Stimulated activated CD8-positive, alpha-beta memory T cell treated with anti-CD3 and anti-CD28 coated beads, Interleukin-7, amount 100 ng/mL, for 4 hours (primary cell): ENCODE data around the gene TBC1D22A.
"Not testable (repeated sequence)": the region's sequence is repeated elsewhere in the genome, so short reads cannot be mapped to it uniquely, and the experiment has no call there.

Experiments
- DNase-seq, 2 donors: peaks; one replicate each; pipeline ENCODE4 v3.0.0-alpha.2; 2020; ENCODE audit warnings: low read depth in 2 of 2

TBC1D22A gene

GRCh38 chr22:47045691-47046410 lies 283.4 kb downstream of the TBC1D22A start:
- no peak for DNase-seq

- DNase-seq, result no peak
Observed at GRCh38 chr22:47046411-47047065, 284.1 kb downstream of the TBC1D22A start.

DNA sequence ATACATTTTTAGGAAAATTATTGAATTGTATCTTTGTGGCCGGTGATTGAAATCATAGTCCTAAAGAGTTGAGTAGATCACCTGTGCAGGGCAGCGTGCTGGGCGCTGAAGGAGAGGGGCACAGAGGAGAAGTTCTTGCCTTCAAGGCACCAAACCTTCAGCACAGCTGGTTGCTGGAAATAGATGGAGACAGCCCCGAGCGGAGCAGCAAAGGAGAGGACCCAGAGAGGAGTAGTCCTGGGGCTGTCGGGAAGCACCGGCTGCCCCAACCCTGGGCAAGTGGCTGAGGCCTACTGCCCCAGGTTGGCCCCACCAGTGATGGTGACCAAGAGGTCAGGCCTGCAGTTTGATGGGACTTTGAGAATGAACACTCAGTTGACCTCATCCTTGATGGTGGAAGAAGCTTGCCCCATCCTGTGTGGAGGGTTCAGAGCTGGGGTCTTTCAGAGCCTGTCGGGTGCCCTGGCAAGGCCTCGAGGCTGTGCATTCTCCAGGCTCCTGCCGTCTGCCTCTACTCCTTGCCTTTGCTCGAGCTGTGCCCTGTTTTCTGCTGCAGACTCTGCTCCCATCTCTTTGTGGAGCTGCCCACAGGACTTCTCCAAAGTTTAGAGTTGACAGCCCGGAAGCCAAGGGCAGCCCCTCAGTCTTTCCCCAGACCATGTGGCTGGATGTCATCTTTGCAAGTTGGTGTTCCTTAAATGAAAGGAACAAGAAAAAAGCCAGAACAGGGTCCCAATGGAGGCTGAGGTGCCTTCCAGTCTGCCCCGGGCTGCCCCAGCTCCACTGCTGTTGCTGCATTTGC lies 285.1 kb downstream of the TBC1D22A start:
- no peak for DNase-seq

- no peak for DNase-seq
Observed at GRCh38 chr22:47048123-47049077, 285.9 kb downstream of the TBC1D22A start.

DNA sequence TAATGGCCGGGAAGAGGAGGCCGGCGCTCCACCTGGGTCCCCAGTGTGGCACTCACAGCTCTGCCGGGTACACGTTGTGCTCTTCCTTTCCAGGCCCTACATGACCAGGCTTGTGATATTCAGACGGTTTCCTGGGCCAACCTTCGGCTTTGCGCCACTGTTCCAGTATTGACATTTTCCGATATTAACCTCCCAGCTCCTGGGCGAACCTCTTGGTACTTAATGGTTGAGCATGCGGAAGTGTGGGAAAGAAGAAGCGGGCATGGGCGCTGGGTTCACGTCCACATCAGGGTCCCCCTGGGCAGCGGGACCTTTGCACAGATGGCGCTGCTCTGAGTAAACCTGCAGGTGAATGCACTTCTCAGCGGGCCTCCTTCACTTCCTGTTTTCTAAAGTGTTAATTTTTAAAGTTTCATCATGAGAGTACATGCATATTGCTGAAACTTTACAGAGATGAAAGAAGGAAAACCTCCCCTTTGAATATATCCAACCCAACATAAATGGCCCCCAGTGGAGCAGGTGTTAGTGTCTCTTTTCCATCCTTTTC lies 286.7 kb downstream of the TBC1D22A start:
- no peak for DNase-seq

DNA sequence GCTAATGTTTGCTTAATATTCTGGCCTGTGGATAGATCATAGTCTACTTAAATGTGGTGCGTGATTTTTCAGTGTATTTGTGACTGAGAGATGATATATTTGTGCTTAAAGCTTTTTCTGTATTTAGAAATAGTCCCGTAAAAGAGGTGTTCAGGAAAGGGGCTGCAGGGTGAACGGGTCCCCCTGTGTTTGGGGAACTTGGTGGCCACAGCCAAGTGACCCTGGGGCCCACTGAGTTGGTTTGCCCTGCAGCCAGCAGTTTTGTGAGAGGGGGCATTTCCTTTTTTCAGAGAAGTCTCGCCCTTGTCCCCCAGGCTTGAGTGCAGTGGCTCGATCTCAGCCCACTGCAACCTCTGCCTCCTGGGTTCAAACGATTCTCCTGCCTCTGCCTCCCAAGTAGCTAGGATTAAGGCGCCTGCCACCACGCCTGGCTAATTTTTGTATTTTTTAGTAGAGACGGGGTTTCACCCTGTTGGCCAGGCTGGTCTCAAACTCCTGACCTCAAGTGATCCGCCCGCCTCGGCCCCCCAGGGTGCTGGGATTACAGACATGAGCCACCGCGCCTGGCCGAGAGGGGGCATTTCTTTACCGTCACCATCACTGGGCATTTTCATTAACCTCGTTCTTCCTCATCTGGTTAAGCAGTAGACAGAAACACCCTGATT lies 287.4 kb downstream of the TBC1D22A start:
- not testable (repeated sequence) for DNase-seq

- DNase-seq, result no peak
Observed at GRCh38 chr22:47050401-47051051, 288.1 kb downstream of the TBC1D22A start.

DNA sequence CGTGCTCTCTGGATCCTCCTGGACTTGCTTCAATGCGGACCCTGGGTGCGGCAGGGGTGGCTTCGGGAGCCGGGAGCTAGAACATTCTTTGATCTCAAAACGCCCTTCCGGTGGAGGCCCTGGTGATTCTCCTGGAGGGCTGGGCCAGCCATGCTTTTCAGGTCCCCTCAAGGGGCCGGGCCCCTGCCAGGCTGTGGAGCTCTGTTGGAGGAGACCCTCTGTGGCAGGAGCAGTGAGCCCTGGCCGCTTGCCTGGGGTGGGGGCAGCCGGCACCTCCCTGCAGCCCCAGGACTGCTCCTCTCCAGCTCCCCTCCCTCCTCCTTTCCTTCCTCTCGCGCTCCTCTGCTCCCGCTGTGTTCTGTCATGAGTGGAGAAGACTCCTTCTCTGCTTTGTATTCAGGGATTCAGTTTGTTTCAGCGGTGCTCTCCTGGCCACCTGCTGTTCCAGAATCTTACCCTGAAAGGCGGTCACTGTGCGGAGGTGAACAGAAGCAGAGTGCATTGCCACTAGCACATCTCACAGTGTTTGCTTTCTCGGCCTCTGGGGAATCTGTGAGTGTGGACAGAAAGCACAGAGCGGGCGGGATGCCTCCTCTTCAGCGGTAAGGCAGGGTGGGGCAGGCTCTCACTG lies 289.1 kb downstream of the TBC1D22A start:
- DNase-seq, result no peak

DNA sequence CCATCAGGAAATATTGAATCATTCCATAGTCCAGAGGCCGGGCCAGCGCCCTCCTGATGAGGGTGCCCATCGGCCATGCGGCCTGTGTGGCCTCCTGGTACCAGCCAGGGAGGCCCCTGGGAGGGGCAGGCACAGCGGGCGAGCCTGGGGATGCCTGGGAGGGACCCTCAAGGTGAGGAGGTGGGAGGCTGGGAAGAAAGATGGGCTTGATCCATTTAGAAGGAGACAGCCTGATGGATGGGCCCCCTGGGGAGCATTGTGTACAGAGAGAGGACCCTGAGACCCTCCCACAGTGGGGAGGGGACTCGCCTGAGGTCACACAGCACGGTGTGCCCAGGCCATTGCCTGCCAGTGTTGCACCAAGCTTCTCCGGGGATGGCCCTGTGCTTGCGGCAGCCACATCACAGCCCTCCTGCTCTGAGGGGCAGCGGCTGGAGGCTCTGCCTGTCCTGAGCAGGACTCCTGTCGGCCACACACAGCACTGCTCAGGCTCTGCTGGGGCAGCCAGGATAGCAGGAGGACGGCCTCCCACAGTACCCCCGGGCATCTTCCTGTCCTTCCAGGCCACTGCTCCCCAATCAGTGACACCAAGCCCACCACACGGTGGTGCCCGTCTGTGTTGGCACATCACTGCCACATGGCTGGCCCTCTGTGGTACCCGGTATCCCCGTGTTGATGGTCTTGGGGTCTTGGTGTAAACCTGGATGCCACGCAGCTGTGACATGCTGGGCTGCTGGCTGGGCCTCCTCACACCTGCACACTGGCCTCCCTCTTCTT lies 290.0 kb downstream of the TBC1D22A start:
- no peak for DNase-seq

DNA sequence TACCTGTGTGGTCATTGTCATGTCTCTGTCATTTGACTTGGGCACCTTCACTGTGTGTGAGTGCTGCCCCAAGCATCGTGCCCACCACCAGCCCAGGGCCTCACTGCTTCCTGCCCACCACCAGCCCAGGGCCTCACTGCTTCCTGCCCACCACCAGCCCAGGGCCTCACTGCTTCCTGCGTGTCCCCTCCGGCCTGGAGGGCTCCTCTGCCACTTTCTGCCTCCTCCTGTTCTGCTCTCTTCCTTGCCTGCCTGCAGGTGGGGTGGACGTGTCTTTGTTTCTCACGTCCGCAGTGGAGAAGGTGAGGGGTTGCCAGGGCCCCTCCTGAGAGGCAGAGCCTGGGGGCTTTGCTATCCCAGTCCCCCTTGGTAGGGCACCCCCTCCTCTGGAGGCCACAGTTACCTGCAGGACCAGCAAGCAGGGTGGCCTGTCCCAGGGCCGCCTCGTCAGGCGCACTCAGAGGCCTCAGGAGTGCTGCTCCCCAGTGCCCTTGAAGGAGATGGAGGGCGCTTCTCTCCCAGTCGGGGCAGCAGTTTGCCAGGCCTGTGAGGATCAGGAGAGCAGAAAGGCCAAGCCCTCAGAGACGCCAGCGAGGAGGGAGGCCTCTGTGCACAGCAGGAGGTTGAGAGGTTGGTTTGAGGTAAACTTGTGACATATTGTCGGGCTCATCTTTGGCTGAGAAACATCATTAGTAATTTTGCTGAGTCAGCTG lies 290.7 kb downstream of the TBC1D22A start:
- no peak for DNase-seq

DNA sequence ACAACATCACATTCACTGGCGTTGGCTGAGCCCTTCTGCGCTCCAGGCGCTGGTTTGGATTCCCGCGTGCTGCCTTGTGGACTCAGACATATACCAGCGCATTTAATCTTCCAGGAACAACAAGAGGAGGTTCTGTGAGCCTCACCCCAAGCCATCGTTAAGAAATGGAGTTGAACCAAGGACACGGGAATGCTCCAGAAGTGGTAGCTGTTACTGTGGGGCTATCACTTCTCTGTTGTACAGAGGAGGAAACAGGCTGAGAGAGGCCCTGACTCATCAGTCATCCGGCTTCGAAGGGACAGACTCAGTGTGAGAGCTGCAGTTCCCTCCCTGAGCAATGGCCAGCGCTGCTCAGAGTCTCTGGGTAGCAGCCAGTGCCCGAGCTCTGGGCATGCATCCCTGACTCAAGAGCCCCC lies 291.3 kb downstream of the TBC1D22A start:
- DNase-seq, result no peak

- no peak for DNase-seq
Observed at GRCh38 chr22:47054231-47055072, 292.0 kb downstream of the TBC1D22A start.

- no peak for DNase-seq
Observed at GRCh38 chr22:47055073-47055355, 292.6 kb downstream of the TBC1D22A start.

DNA sequence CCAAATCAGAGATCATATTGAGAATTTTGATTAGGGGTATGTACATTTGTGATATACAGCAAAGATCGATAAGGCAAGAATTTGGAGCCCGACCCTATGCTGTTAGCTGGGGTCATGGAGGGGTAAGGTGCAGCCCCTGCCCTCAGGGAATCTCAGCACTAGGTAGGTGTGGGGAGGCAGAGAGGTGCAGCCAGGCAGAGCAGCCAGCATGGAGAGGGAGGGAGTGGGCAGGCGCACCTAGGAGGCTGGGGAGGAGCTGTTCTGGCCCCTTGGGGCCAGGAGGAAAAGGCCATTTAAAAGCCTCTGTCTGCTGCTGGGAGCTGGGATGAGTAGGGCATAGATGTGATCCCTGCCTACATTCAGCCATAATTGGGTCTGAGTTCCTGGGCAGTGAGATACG lies 293.0 kb downstream of the TBC1D22A start:
- DNase-seq, result no peak

DNA sequence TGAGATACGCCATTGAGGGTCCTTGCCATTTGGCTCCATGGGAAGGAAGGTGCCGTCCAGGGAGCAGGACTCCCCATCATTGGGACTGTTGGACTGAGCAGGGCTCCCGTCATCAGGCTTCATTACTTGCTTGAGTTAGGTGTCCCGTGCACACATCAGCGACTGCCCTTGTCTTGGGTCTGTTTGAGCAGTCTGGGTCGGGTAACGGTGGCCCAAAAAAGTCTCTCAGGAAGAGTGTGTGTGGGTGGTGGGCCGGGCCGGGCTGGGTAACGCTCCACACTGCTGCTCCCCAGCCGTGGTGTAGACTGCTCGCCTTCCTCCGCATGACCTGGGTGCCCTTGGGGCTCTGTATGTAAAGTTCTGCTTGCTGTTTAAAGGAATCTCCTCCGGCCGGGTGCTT lies 293.5 kb downstream of the TBC1D22A start:
- no peak for DNase-seq

DNA sequence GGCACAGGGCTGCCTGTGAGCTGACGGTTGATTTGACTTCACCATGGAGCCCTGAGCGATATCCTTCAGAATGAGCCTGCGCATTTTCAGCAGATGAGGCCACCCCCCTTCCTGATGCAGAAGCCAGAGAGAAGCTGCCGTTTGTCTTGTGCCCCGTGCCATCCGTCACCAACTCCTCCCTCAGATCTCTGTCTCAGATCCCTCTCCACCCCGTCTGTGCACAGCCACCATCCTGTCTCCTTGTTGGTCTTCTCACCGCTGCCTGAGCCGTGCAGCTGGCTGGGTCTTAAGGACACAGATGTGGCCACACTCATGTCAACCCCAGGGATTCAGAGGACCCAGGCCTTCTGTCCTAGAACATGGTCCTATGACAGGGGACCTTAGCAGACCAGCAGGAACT lies 293.9 kb downstream of the TBC1D22A start:
- DNase-seq, result no peak

GRCh38 chr22:47056776-47057470 lies 294.5 kb downstream of the TBC1D22A start:
- no peak for DNase-seq
